Breast epithelium (tissue), 3 donors: Measurements from ENCODE around the gene PTPN9.
"Not testable (repeated sequence)": the region's sequence is repeated elsewhere in the genome, so short reads cannot be mapped to it uniquely, and the experiment has no call there.

Experiments
- POLR2A ChIP-seq: fragments of 450-650 bp; IDR thresholded peaks from one replicate; pipeline ENCODE4 v1.6.1; 2016; ENCODE audit warnings: antibody characterized with exemption, mild to moderate bottlenecking, moderate library complexity
- TF ChIP-seq, protein P1 (sequence below), 3 donors: fragments of 450-650 bp; IDR thresholded peaks; one replicate each; pipeline ENCODE4 v1.5.1; 2016 to 2017; ENCODE audit warnings: antibody characterized with exemption in 3 of 3, mild to moderate bottlenecking in 3 of 3, moderate library complexity in 3 of 3

- TF ChIP-seq, protein P1, sequence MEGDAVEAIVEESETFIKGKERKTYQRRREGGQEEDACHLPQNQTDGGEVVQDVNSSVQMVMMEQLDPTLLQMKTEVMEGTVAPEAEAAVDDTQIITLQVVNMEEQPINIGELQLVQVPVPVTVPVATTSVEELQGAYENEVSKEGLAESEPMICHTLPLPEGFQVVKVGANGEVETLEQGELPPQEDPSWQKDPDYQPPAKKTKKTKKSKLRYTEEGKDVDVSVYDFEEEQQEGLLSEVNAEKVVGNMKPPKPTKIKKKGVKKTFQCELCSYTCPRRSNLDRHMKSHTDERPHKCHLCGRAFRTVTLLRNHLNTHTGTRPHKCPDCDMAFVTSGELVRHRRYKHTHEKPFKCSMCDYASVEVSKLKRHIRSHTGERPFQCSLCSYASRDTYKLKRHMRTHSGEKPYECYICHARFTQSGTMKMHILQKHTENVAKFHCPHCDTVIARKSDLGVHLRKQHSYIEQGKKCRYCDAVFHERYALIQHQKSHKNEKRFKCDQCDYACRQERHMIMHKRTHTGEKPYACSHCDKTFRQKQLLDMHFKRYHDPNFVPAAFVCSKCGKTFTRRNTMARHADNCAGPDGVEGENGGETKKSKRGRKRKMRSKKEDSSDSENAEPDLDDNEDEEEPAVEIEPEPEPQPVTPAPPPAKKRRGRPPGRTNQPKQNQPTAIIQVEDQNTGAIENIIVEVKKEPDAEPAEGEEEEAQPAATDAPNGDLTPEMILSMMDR (IDR thresholded peaks at IDR 0.05) = not testable (repeated sequence)
- TF ChIP-seq POLR2A = not testable (repeated sequence)
Measured at GRCh38 chr15:75448171-75448570, 130.9 kb downstream of the PTPN9 start.
